ENCODE data around the gene CDKAL1.

DNA sequence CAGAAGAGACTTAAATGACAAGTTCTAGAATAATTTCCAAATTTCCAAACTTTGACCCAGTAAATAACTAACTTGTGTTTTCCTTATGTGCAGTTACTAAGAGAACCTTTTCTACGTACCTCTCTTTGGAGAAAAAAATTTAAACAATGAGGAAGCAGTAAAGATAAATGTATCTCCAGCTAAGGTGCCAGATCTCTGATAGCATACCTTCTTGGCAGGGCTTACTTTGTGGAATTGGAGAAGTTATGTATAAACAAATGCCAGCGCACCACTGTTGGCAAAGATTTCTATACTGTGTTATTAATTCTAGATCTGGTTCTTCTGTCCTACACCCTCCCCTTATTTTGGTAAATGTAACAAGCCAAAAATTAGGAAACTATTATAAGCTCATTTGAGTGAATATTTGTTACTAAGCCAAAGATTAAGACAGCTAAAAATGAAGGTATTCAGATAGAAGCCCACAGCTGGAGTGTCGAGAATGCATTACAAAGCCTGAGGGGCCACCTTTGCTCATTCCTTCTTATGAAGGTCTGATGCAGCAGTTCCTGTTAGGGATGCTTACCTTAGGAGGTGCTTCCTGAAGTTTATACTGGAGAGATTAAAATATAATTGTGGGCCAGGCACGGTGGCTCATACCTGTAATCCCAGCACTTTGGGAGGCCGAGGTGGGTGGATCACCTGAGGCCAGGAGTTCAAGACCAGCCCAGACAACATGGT, 686.2 kb downstream of the CDKAL1 start:
- TF ChIP-seq RBBP5 (conservative IDR thresholded peaks at IDR 0.05), result no peak
- TF ChIP-seq, protein P1, sequence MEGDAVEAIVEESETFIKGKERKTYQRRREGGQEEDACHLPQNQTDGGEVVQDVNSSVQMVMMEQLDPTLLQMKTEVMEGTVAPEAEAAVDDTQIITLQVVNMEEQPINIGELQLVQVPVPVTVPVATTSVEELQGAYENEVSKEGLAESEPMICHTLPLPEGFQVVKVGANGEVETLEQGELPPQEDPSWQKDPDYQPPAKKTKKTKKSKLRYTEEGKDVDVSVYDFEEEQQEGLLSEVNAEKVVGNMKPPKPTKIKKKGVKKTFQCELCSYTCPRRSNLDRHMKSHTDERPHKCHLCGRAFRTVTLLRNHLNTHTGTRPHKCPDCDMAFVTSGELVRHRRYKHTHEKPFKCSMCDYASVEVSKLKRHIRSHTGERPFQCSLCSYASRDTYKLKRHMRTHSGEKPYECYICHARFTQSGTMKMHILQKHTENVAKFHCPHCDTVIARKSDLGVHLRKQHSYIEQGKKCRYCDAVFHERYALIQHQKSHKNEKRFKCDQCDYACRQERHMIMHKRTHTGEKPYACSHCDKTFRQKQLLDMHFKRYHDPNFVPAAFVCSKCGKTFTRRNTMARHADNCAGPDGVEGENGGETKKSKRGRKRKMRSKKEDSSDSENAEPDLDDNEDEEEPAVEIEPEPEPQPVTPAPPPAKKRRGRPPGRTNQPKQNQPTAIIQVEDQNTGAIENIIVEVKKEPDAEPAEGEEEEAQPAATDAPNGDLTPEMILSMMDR (IDR thresholded peaks at IDR 0.05 in 2 of 3, conservative IDR thresholded peaks at IDR 0.05 in 1 of 3; ENCODE audit: control insufficient read depth in 2 of 3, extremely low read depth in 1 of 3, insufficient read depth in 1 of 3, low read depth in 3 of 3, low read length in 3 of 3), result no peak
- TF ChIP-seq NFIC (IDR thresholded peaks at IDR 0.05; ENCODE audit: low read depth, low read length), result no peak
- no peak for TF ChIP-seq ATF7 (IDR thresholded peaks at IDR 0.05; ENCODE audit: low read depth)
- TF ChIP-seq GABPA (IDR thresholded peaks at IDR 0.05; ENCODE audit: low read depth), result no peak
- no peak for TF ChIP-seq EZH2 (IDR thresholded peaks at IDR 0.05; ENCODE audit: borderline replicate concordance, control insufficient read depth, low read depth, low read length)
- TF ChIP-seq, protein P2, sequence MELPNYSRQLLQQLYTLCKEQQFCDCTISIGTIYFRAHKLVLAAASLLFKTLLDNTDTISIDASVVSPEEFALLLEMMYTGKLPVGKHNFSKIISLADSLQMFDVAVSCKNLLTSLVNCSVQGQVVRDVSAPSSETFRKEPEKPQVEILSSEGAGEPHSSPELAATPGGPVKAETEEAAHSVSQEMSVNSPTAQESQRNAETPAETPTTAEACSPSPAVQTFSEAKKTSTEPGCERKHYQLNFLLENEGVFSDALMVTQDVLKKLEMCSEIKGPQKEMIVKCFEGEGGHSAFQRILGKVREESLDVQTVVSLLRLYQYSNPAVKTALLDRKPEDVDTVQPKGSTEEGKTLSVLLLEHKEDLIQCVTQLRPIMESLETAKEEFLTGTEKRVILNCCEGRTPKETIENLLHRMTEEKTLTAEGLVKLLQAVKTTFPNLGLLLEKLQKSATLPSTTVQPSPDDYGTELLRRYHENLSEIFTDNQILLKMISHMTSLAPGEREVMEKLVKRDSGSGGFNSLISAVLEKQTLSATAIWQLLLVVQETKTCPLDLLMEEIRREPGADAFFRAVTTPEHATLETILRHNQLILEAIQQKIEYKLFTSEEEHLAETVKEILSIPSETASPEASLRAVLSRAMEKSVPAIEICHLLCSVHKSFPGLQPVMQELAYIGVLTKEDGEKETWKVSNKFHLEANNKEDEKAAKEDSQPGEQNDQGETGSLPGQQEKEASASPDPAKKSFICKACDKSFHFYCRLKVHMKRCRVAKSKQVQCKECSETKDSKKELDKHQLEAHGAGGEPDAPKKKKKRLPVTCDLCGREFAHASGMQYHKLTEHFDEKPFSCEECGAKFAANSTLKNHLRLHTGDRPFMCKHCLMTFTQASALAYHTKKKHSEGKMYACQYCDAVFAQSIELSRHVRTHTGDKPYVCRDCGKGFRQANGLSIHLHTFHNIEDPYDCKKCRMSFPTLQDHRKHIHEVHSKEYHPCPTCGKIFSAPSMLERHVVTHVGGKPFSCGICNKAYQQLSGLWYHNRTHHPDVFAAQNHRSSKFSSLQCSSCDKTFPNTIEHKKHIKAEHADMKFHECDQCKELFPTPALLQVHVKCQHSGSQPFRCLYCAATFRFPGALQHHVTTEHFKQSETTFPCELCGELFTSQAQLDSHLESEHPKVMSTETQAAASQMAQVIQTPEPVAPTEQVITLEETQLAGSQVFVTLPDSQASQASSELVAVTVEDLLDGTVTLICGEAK (IDR thresholded peaks at IDR 0.05; ENCODE audit: borderline replicate concordance), result no peak
- TF ChIP-seq, protein P3, sequence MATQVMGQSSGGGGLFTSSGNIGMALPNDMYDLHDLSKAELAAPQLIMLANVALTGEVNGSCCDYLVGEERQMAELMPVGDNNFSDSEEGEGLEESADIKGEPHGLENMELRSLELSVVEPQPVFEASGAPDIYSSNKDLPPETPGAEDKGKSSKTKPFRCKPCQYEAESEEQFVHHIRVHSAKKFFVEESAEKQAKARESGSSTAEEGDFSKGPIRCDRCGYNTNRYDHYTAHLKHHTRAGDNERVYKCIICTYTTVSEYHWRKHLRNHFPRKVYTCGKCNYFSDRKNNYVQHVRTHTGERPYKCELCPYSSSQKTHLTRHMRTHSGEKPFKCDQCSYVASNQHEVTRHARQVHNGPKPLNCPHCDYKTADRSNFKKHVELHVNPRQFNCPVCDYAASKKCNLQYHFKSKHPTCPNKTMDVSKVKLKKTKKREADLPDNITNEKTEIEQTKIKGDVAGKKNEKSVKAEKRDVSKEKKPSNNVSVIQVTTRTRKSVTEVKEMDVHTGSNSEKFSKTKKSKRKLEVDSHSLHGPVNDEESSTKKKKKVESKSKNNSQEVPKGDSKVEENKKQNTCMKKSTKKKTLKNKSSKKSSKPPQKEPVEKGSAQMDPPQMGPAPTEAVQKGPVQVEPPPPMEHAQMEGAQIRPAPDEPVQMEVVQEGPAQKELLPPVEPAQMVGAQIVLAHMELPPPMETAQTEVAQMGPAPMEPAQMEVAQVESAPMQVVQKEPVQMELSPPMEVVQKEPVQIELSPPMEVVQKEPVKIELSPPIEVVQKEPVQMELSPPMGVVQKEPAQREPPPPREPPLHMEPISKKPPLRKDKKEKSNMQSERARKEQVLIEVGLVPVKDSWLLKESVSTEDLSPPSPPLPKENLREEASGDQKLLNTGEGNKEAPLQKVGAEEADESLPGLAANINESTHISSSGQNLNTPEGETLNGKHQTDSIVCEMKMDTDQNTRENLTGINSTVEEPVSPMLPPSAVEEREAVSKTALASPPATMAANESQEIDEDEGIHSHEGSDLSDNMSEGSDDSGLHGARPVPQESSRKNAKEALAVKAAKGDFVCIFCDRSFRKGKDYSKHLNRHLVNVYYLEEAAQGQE (IDR thresholded peaks at IDR 0.05; ENCODE audit: low read depth, low read length), result no peak
